GM12864 (cell line): ENCODE measurements around the gene ANK3.

Source experiments
- DNase-seq: peaks from one replicate; pipeline ENCODE4 v3.0.0-alpha.2; 2011; ENCODE audit warnings: low read depth
- H3K4me3 ChIP-seq: 2 replicates; pipeline ENCODE4 v1.5.1; 2011; ENCODE audit warnings: mild to moderate bottlenecking, low read depth, low read length, control low read depth
- CTCF ChIP-seq: IDR thresholded peaks from 2 replicates; pipeline ENCODE4 v1.5.1; 2011; ENCODE audit warnings: low read depth, mild to moderate bottlenecking, moderate library complexity, low read length, control low read depth, inconsistent platforms; ENCODE audit errors: missing control alignments

The ANK3 gene

GRCh38 chr10:60341969-60342368 is 47.7 kb downstream of the ANK3 start:
- H3K4me3 ChIP-seq, result no peak overlapping the region
- no peak for DNase-seq
- TF ChIP-seq CTCF, result no peak

- TF ChIP-seq CTCF, result no peak
- no peak for DNase-seq
- no peak overlapping the region for H3K4me3 ChIP-seq
Measured at GRCh38 chr10:60340973-60341372, 48.7 kb downstream of the ANK3 start.

GRCh38 chr10:60339757-60340156 is 49.9 kb downstream of the ANK3 start:
- no peak overlapping the region for H3K4me3 ChIP-seq
- DNase-seq, result no peak
- no peak for TF ChIP-seq CTCF

GRCh38 chr10:60338786-60339185 is 50.9 kb downstream of the ANK3 start:
- DNase-seq, result no peak
- H3K4me3 ChIP-seq, result no peak overlapping the region
- TF ChIP-seq CTCF, result no peak

GRCh38 chr10:60338002-60338564 is 51.6 kb downstream of the ANK3 start:
- no peak for DNase-seq
- H3K4me3 ChIP-seq, result no peak overlapping the region
- no peak for TF ChIP-seq CTCF

- DNase-seq, result no peak
- no peak for TF ChIP-seq CTCF
- H3K4me3 ChIP-seq, result no peak overlapping the region
Measured at GRCh38 chr10:60336901-60337630, 52.6 kb downstream of the ANK3 start.

- DNase-seq, result no peak
- no peak overlapping the region for H3K4me3 ChIP-seq
- peak; percentile 26 for TF ChIP-seq CTCF
Measured at GRCh38 chr10:60335708-60336107, 54.0 kb downstream of the ANK3 start.
